ENCODE data around the gene BCAS3.
A peak's percentile ranks its signal among the peaks of the same experiment; 100 is the strongest.
"Not testable (repeated sequence)": the region's sequence is repeated elsewhere in the genome, so short reads cannot be mapped to it uniquely, and the experiment has no call there.

BCAS3 gene

GRCh38 chr17:60677308-60678117 is at the start of gene BCAS3:
Gene BCAS3, plus strand, starts transcription at chr17:60677851.
- peak; percentile 99 for DNase-seq (ENCODE audit: low read depth)

- peak; percentile 18 for DNase-seq (ENCODE audit: low read depth)
Measured at GRCh38 chr17:60628252-60628889, 49.3 kb upstream of the BCAS3 start.

GRCh38 chr17:60629120-60629519 is 48.5 kb upstream of the BCAS3 start:
- DNase-seq (ENCODE audit: low read depth) = no peak

GRCh38 chr17:60630352-60630751 is 47.3 kb upstream of the BCAS3 start:
- peak; percentile 17 for DNase-seq (ENCODE audit: low read depth)

GRCh38 chr17:60631119-60631518 is 46.5 kb upstream of the BCAS3 start:
- DNase-seq (ENCODE audit: low read depth) = peak; percentile 23

- DNase-seq (ENCODE audit: low read depth) = no peak
Measured at GRCh38 chr17:60637683-60638082, 40.0 kb upstream of the BCAS3 start.

GRCh38 chr17:60639019-60639330 is 38.7 kb upstream of the BCAS3 start:
- no peak for DNase-seq (ENCODE audit: low read depth)

- DNase-seq (ENCODE audit: low read depth) = peak; percentile 30
Measured at GRCh38 chr17:60640503-60640902, 37.1 kb upstream of the BCAS3 start.

- no peak for DNase-seq (ENCODE audit: low read depth)
Measured at GRCh38 chr17:60641126-60641525, 36.5 kb upstream of the BCAS3 start.

GRCh38 chr17:60641810-60642220 is 35.8 kb upstream of the BCAS3 start:
- peak; percentile 83 for DNase-seq (ENCODE audit: low read depth)

- DNase-seq (ENCODE audit: low read depth) = no peak
Measured at GRCh38 chr17:60645918-60646523, 31.6 kb upstream of the BCAS3 start.

- DNase-seq (ENCODE audit: low read depth) = no peak
Measured at GRCh38 chr17:60646701-60647100, 30.9 kb upstream of the BCAS3 start.

GRCh38 chr17:60647705-60648104 is 29.9 kb upstream of the BCAS3 start:
- no peak for DNase-seq (ENCODE audit: low read depth)

GRCh38 chr17:60652454-60653247 is 25.0 kb upstream of the BCAS3 start:
- no peak for DNase-seq (ENCODE audit: low read depth)

GRCh38 chr17:60653569-60653968 is 24.1 kb upstream of the BCAS3 start:
- no peak for DNase-seq (ENCODE audit: low read depth)

- DNase-seq (ENCODE audit: low read depth) = no peak
Measured at GRCh38 chr17:60656499-60656898, 21.2 kb upstream of the BCAS3 start.

GRCh38 chr17:60659156-60659555 is 18.5 kb upstream of the BCAS3 start:
- no peak for DNase-seq (ENCODE audit: low read depth)

- no peak for DNase-seq (ENCODE audit: low read depth)
Measured at GRCh38 chr17:60661489-60661888, 16.2 kb upstream of the BCAS3 start.

- peak; percentile 34 for DNase-seq (ENCODE audit: low read depth)
Measured at GRCh38 chr17:60664022-60664421, 13.6 kb upstream of the BCAS3 start.

GRCh38 chr17:60665602-60666001 is 12.0 kb upstream of the BCAS3 start:
- peak; percentile 17 for DNase-seq (ENCODE audit: low read depth)

GRCh38 chr17:60668741-60669140 is 8.9 kb upstream of the BCAS3 start:
- not testable (repeated sequence) for DNase-seq (ENCODE audit: low read depth)

- peak; percentile 29 for DNase-seq (ENCODE audit: low read depth)
Measured at GRCh38 chr17:60671482-60671881, 6.2 kb upstream of the BCAS3 start.

All from amniotic epithelial cell (primary cell).